Natural killer cell (primary cell): ENCODE data around the gene CABP4. TPM values are rescaled to one million over a fixed set of nuclear protein-coding genes. Genes with fewer than 3 reads are reported as not detected.
A peak's percentile ranks its signal among the peaks of the same experiment; 100 is the strongest.
"Not testable (repeated sequence)": the region's sequence is repeated elsewhere in the genome, so short reads cannot be mapped to it uniquely, and the experiment has no call there.

ENCODE experiments used
- ATAC-seq, 3 donors: fragments of 150-1000 bp in 2 of 3; fragments of 200-7000 bp in 1 of 3; cut with Tn5 transposase; 1 replicate in 1 of 3; 2 replicates in 2 of 3; pipeline ENCODE4 v1.10.0; 2021; ENCODE audit warnings: mild to moderate bottlenecking in 2 of 3, moderate library complexity in 2 of 3
- DNase-seq, 2 donors: peaks; one replicate each; pipeline versions ENCODE4 v3.0.0 to v3.0.0-alpha.2; 2013 to 2021; ENCODE audit warnings: mixed read lengths in 1 of 2
- H3K27ac ChIP-seq: one replicate; pipeline ENCODE4 v1.5.1; 2013; ENCODE audit warnings: mild to moderate bottlenecking, low read length
- H3K27me3 ChIP-seq: one replicate; pipeline ENCODE4 v1.6.1; 2013; ENCODE audit warnings: low read length; ENCODE audit not compliant: control insufficient read depth, insufficient read depth
- H3K36me3 ChIP-seq: one replicate; pipeline ENCODE4 v1.6.1; 2013; ENCODE audit warnings: low read length; ENCODE audit not compliant: control insufficient read depth, insufficient read depth
- H3K4me1 ChIP-seq: one replicate; pipeline ENCODE4 v1.6.1; 2013; ENCODE audit warnings: low read length; ENCODE audit not compliant: control insufficient read depth, insufficient read depth
- H3K4me3 ChIP-seq: one replicate; pipeline ENCODE4 v1.5.1; 2013; ENCODE audit warnings: low read length
- H3K9me3 ChIP-seq: one replicate; pipeline ENCODE4 v1.6.1; 2013; ENCODE audit warnings: low read length; ENCODE audit not compliant: control insufficient read depth, insufficient read depth
- H3K27ac Mint-ChIP-seq, 2 donors: one replicate each; pipeline ENCODE4 v1.8.0; 2022; ENCODE audit warnings: mild to moderate bottlenecking in 2 of 2, mixed read lengths in 2 of 2, moderate library complexity in 1 of 2
- H3K27me3 Mint-ChIP-seq, 2 donors: one replicate each; pipeline ENCODE4 v1.8.0; 2022; ENCODE audit warnings: low read depth in 2 of 2, mixed read lengths in 2 of 2
- H3K36me3 Mint-ChIP-seq: one replicate; pipeline ENCODE4 v1.8.0; 2022; ENCODE audit warnings: mixed read lengths
- H3K4me1 Mint-ChIP-seq, 2 donors: one replicate each; pipeline ENCODE4 v1.8.0; 2022; ENCODE audit warnings: mixed read lengths in 2 of 2
- H3K4me3 Mint-ChIP-seq: one replicate; pipeline ENCODE4 v1.8.0; 2022; ENCODE audit warnings: mild to moderate bottlenecking, moderate library complexity, mixed read lengths
- H3K9me3 Mint-ChIP-seq, 2 donors: one replicate each; pipeline ENCODE4 v1.8.0; 2022; ENCODE audit warnings: mixed read lengths in 2 of 2
- CTCF ChIP-seq: fragments of 200-600 bp; IDR thresholded peaks from one replicate; pipeline ENCODE4 v1.8.0; 2022; ENCODE audit warnings: antibody characterized with exemption
- WGBS: methylation state at CpG from one replicate; pipeline ENCODE4 v1.1.7; 2013; ENCODE audit warnings: missing lambda C conversion rate; ENCODE audit not compliant: insufficient coverage; 5-methylcytosine and 5-hydroxymethylcytosine counted together
- intact Hi-C: fragments of 100-400 bp; cut with micrococcal nuclease; formaldehyde crosslinking; loops from one replicate; pipeline ENCODE4 v1.14.2; 2022
- total RNA-seq, 4 donors: library from RNA; stranded (reverse); fragments of 120-200 nt in 1 of 4; gene quantifications; one replicate each; pipeline versions ENCODE4 v1.2.3 to v1.2.4, GENCODE V29; 2013 to 2022

CABP4 gene
- total RNA-seq, 3 donors from 2014 or later (not counting 1 experiment from before 2014, with no cell fraction given): 12.9 to 22.8 (median 21.3) TPM

- ATAC-seq: peak; percentile 86 to 96 (median 92)
- Mint-ChIP-seq H3K27ac (peak within 1 kb of the TSS; percentile 97 to 98), H3K4me1 (peaks cover 50 to 52% of the 10 kb centered on the region in 2 donors), H3K9me3 (no peaks in the 10 kb centered on the region), H3K36me3 (no peaks in the 10 kb centered on the region), H3K27me3 (no peaks in the 10 kb centered on the region), H3K4me3 (peak within 1 kb of the TSS; percentile 99)
- Histone ChIP-seq H3K27me3 (no peaks in the 10 kb centered on the region), H3K27ac (peak within 1 kb of the TSS; percentile 74), H3K4me3 (peak within 1 kb of the TSS; percentile 48), H3K4me1 (peaks cover 55% of the 10 kb centered on the region), H3K36me3 (peaks cover 11% of the 10 kb centered on the region), H3K9me3 (no peaks in the 10 kb centered on the region)
- DNase-seq: peak; percentile 95 to 99
- intact Hi-C loops: loop anchor here (1.0 to 5.0 kb wide), 2 partner anchors 14 to 81 kb away; partner anchors contain the start of genes PPP1CA, TBC1D10C and TMEM134
- TF ChIP-seq CTCF: no peak
- WGBS: 9% methylated on average over 60 of the region's 60 CpGs
Measured at GRCh38 chr11:67482827-67483798, 28.0 kb downstream of the CABP4 start, which contains the start of gene AIP. Gene AIP (plus strand): TSS chr11:67483026. CDS start chr11:67483159, 133 bp downstream.

GRCh38 chr11:67483831-67484665 lies 28.9 kb downstream of the CABP4 start:
- intact Hi-C loops: loop anchor here (2.0 to 5.0 kb wide), 2 partner anchors 21 to 82 kb away; partner anchors contain the start of genes PITPNM1, PPP1CA and TBC1D10C

GRCh38 chr11:67484847-67485311 lies 29.7 kb downstream of the CABP4 start:
- Histone ChIP-seq H3K9me3 (no peaks in the 10 kb centered on the region), H3K36me3 (peaks cover 27% of the 10 kb centered on the region), H3K27me3 (no peaks in the 10 kb centered on the region), H3K4me1 (peaks cover 60% of the 10 kb centered on the region), H3K27ac (peak overlapping the region; percentile 74), H3K4me3 (peak overlapping the region; percentile 48)
- peak in 1 of 3 donors; percentile 19 for ATAC-seq
- Mint-ChIP-seq H3K9me3 (no peaks in the 10 kb centered on the region), H3K4me1 (peaks cover 55 to 62% of the 10 kb centered on the region in 2 donors), H3K27ac (peak overlapping the region; percentile 97 to 98), H3K36me3 (no peaks in the 10 kb centered on the region), H3K27me3 (no peaks in the 10 kb centered on the region), H3K4me3 (peak overlapping the region; percentile 99)
- TF ChIP-seq CTCF: no peak
- intact Hi-C loops: loop anchor here (2.0 to 5.0 kb wide), 2 partner anchors 20 to 83 kb away; partner anchors contain the start of genes PITPNM1, PPP1CA and TBC1D10C
- WGBS: 15% methylated on average over 11 of the region's 11 CpGs
- peak in 1 of 2 donors; percentile 80 for DNase-seq

More at GRCh38 chr11:67483831-67484665, 28.9 kb downstream of the CABP4 start:
- Mint-ChIP-seq H3K27ac (peak overlapping the region; percentile 97 to 98), H3K27me3 (no peaks in the 10 kb centered on the region), H3K4me1 (peaks cover 51 to 57% of the 10 kb centered on the region in 2 donors), H3K4me3 (peak overlapping the region; percentile 99), H3K36me3 (no peaks in the 10 kb centered on the region), H3K9me3 (no peaks in the 10 kb centered on the region)
- peak overlapping the region; percentile 74 for H3K27ac ChIP-seq
- H3K4me1 ChIP-seq: peaks cover 59% of the 10 kb centered on the region
- H3K9me3 ChIP-seq: no peaks in the 10 kb centered on the region
- TF ChIP-seq CTCF: no peak
- H3K4me3 ChIP-seq: peak overlapping the region; percentile 48
- peak in 1 of 2 donors; percentile 83 for DNase-seq
- WGBS: 39% methylated on average over 16 of the region's 16 CpGs
- no peaks in the 10 kb centered on the region for H3K27me3 ChIP-seq
- ATAC-seq: peak; percentile 5 to 48 (median 11)
- H3K36me3 ChIP-seq: peaks cover 19% of the 10 kb centered on the region

- not testable (repeated sequence) for H3K9me3 ChIP-seq, ATAC-seq, H3K27me3 ChIP-seq, H3K4me3 ChIP-seq, H3K9me3 Mint-ChIP-seq, H3K36me3 Mint-ChIP-seq, H3K27me3 Mint-ChIP-seq
- H3K27ac ChIP-seq: peak overlapping the region; percentile 74
- H3K4me3 Mint-ChIP-seq: peak overlapping the region; percentile 76
- peaks cover 55 to 62% of the 10 kb centered on the region in 2 donors for H3K4me1 Mint-ChIP-seq
- peak overlapping the region; percentile 97 to 98 for H3K27ac Mint-ChIP-seq
- DNase-seq: peak in 1 of 2 donors; percentile 66
- peaks cover 60% of the 10 kb centered on the region for H3K4me1 ChIP-seq
- H3K36me3 ChIP-seq: peaks cover 36% of the 10 kb centered on the region
- 40% methylated on average over 7 of the region's 7 CpGs for WGBS
- intact Hi-C loops: loop anchor here (2.0 kb wide), 1 partner anchor 19 kb away; the partner anchor contains the start of gene PITPNM1
Measured at GRCh38 chr11:67485873-67486361, 30.8 kb downstream of the CABP4 start.
